Loucy (cell line): ENCODE results near the gene DNAJC17.

ENCODE experiments used
- CTCF ChIP-seq: fragments of 200-600 bp; sonication (generic); conservative IDR thresholded peaks from 2 replicates; pipeline ENCODE4 v1.5.1; 2014; ENCODE audit warnings: mild to moderate bottlenecking, antibody characterized with exemption, low read length
- EZH2phosphoT487 ChIP-seq: fragments of 200-600 bp; IDR thresholded peaks from 2 replicates; pipeline ENCODE4 v1.6.1; 2018; ENCODE audit warnings: antibody characterized with exemption, mild to moderate bottlenecking, moderate library complexity, borderline replicate concordance

- TF ChIP-seq CTCF (no peak), EZH2phosphoT487 (no peak)
Observed at GRCh38 chr15:40754574-40754882, 52.7 kb downstream of the DNAJC17 start.
